HL-60/S4 treated with retinoic acid at 250 ng/mL for 4 days and 3 days (cell line): ENCODE results near the gene AGXT.
"Not testable (repeated sequence)": the region's sequence is repeated elsewhere in the genome, so short reads cannot be mapped to it uniquely, and the experiment has no call there.

Source experiments
- in situ Hi-C: fragments of 300-500 bp; cut with MboI; formaldehyde crosslinking; loops from 2 replicates; pipeline ENCODE4 v1.7.0; 2022; ENCODE audit warnings: low sequenced_read_pairs

The AGXT gene

GRCh38 chr2:240839152-240840143 lies 29.2 kb upstream of the AGXT start:
- in situ Hi-C loops, result no loop called here

- in situ Hi-C loops, result no loop called here
These were observed 28.1 kb upstream of the AGXT start for GRCh38 chr2:240840435-240841060.

DNA sequence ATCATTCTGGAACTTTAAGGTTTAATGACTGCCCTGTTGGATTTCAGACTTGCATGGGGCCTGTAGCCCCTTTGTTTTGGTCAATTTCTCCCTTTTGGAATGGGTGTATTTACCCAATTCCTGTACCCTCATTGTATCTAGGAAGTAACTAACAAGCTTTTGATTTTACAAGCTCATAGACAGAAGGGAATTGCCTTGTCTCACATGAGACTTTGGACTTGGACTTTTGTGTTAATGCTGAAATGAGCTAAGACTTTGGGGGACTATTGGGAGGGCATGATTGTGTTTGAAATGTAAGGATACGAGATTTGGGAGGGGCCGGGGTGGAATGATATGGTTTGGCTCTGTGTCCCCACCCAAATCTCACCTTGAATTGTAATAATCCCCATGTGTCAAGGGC lies 22.3 kb upstream of the AGXT start:
- in situ Hi-C loops, result not testable (repeated sequence)

GRCh38 chr2:240846873-240847595 lies 21.6 kb upstream of the AGXT start:
- in situ Hi-C loops, result no loop called here

GRCh38 chr2:240847817-240848216 lies 20.8 kb upstream of the AGXT start:
- in situ Hi-C loops, result no loop called here

DNA sequence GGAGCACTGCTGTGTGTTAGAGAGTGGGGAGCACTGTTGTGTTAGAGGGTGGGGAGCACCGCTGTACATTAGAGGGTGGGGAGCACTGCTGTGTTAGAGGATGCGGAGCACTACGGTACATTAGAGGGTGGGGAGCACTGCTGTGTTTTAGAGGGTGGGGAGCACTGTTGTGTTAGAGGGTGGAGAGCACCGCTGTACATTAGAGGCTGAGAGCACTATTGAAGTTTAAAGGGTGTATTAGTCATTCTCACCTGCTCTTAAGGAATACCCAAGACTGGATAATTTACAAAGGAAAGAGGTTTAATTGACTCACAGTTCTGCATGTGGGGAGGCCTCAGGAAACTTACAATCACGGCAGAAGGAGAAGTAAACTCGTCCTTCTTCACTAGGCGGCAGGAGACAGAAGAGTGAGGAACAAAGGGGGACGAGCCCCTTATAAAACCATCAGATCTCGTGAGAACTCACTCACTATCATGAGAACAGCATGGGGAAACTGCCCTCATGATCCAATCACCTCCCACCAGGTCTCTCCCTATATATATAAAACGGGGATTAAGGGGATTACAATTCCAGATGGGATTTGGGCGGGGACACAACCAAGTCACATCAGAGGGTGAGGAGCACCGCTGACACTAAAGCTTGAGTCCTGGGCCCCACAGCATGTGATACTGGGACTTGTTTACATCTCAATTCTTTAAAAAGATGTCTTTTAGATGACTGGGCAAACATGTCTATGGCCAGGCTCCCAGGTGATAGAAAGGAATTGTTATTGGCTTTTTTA lies 19.5 kb upstream of the AGXT start:
- in situ Hi-C loops, result no loop called here

- in situ Hi-C loops, result no loop called here
These were observed 18.6 kb upstream of the AGXT start for GRCh38 chr2:240850026-240850425.

DNA sequence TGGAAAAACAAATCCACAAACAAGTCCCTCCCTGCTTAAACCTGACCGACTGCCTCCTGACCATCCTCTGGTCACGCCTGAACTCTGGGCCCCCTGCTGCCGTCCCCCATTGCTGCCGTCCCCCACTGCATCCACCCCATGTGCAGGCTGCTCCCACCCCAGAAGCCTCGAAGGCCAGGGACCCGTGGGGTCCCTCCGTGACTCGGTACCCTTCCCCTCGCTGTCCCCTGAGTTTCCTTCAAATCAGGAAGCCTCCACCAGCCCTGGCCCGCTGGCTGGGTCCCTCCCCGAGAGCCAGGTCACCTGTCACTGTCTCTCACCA lies 17.9 kb upstream of the AGXT start:
- in situ Hi-C loops, result no loop called here

DNA sequence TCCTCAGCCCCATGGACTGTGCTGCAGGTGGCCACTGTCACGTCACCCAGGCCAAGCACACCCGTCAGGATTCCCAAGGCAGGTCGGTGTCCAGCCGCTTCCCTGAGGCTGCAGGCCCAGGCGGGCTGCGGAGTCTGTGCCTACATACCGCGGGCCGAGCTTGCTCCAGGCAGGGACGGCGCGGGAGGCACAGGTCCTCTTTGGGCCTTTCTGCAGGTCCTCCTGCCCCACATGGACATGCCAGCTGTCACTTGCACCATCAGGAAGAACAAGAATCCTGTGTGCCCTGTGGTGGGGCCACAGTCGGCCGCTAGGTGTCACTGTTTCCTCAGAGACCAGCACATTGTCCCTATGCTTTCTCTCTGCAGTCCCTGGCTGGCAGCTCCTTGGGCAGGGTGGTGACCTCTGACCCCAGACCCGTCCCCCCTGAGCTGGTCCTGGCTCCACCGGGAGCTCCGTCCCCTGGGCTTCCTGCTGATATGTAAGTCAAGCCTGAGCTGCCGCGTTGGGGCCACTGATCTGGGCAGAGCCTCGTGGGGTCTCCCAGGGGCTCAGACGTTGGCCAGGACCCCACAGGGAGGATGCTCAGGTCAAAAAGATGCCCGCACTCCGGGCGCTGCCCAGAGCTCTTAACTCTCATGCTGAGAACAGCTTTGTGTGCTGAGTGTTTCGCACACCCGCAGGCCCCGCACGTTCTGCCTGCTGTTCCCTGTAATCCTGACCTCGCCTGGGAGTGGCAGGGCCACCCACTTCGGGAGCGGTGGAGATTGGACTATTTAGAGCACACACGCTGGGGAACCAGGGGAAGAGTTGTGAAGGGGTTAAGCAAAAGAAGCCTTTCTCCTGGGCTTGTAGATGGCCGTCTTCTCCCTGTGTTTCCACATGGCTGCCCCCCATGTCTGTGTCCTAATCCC lies 17.3 kb upstream of the AGXT start:
- in situ Hi-C loops, result no loop called here

GRCh38 chr2:240852671-240853314 lies 15.8 kb upstream of the AGXT start:
- in situ Hi-C loops, result no loop called here

DNA sequence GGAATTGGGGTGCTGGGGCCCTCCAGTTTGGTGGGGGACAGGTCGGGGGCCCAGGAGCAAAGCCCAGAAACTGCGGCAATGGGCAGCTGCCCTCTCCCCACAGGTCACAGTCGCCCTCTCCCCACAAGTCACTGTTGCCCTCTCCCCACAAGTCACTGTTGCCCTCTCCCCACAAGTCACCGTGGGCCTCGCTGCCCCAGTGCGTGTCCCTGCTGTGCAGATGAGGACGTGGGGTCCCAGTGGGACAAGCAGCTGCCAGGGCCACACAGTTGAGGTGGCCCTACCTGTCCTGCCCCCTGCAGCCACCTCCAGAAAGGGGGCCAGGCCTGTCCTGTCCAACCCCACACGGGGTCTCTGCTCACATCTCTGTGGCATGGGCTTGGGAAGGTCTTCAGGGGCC lies 13.0 kb upstream of the AGXT start:
- in situ Hi-C loops, result no loop called here

DNA sequence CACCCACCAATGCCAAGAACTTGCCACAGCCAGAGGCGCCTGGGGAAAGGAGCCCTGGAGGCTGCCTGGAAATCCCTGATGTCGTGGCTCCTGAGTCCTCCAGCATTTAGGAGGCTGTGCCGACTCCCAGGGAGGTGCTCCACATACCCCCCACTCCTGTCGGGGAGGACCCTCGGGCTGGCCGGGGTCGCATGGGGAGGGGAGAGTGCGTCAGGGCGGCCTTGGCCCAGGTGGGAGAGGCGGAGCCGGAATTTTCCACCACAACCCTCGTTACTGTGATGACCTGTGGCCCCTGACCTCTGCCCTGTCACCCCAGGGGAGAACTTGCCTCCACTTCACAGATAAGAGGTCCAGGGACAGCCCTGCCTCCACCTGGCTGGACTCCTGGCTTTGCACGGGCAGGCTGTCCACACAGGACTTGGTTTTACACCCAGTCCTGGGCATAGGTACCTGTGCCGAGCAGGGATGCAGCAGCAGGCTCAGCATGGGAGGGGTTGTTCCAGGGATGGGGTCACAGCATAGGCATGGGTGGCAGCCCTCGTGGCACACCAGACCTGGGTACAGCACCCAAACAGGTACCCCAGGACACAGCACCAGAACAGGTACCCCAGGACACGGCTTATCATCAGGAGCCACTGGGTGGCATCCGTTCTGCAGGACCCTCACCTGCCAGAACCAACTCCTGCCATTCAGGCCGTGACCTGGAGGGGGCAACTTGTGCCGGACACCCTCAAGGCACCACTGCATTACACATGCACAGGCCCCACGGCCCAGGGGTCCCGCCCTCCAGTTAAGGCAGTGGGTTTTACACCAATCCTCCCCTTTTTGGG lies 12.3 kb upstream of the AGXT start:
- in situ Hi-C loops, result no loop called here

DNA sequence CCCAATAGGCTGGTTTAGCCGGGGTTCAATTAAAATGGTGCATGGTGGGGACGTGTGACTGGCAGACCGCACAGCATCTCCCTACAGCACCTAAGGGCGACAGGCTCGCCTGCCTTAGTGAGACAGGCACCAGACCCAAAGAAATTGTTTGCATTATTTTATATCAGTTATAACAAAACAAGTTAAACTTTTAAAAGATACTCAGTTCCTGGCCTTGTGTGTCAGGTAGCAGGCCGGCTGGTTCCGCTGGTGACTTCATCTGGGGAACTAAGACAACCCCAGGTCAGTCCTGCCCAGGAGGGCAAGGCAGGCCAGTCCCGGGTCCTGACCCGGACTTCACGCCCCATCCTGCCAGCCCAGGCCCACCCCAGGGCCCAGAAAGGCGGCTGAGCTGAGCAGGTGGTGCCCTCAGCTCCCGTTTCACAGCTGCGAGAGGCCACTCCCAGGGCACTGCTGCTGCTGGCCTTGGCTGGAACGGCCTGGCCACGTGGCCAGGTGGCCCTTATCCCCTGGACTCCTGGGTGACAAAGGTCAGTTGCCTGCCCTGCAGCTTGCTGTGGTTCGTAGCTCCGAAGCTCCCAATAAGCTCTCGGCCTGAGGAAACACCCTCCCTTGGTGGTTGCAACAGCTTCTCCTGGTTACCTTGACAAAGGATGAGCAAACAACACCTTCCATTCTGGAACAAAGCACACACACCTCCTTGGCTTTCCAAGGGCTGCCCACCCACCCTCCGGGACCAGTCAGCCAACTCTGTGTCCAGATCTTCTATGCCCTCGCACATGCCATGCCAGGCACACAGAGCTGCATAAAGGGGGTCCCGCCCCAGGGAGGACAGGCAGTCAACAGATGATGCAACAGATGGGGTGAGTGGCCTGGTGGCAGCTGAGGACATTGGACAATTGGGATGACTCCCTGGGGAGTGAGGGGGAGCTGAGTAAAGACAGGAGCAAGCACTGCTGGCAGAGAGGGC lies 11.3 kb upstream of the AGXT start:
- in situ Hi-C loops, result no loop called here

DNA sequence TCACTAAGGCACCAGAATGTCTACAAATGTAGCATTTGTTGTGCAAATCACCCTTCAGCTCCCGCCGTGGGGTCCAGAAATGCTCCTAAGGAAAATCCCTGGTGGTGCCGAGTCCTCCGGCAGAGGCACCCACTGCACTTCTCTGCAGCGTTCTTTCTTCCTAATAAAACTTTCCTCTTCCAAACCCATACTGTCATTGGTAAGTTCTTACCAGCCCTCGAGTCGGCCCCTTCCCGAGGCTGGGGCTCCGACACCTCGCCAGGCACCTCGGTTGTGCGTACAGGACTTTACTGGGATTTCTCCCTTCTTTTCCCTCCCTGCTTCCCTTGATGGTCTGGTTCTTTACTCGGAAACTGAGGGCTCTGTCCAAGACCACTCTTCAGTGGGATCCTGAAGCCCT lies 10.3 kb upstream of the AGXT start:
- in situ Hi-C loops, result no loop called here

DNA sequence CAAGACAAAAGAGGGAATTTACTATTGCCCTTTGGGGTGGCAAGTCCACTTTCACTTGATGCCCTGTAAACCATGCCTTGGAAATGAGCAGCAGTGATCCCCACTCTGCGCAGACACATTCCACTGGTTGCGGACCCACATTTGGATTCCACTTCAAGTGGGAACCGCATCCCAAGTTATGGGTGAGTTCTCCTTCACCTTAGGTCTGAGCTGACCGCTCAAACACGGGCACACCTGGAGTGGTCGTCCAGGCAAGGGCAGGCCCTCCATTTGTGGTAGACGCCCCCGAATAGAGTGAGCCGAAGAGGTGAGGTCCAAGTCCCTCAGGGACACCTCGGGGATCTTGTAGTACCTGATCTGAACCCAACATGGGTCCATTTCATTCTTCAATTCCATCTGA lies 9.8 kb upstream of the AGXT start:
- in situ Hi-C loops, result no loop called here

DNA sequence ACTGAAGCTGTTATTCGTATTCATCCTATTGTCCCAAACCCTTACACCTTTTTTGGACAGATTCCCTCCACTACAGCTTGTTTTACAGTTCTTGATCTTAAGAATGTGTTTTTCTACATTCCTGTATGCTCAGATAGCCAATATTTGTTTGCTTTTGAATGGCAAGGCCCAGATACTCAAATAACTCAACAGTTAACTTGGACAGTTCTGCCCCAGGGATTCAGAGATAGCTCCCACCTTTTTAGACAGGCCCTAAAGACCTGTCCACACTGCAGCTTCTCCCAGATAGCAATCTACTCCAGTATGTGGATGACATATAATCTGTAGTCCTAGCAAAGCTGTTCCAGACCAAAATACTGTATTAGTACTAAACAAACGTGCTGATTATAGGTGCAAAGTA lies 7.1 kb upstream of the AGXT start:
- in situ Hi-C loops, result no loop called here

GRCh38 chr2:240864475-240864874 lies 4.1 kb upstream of the AGXT start:
- in situ Hi-C loops, result no loop called here
